Measurements from ENCODE around the gene ADNP. TPM values are rescaled to one million over a fixed set of nuclear protein-coding genes. Genes with fewer than 3 reads are reported as not detected.

The ADNP gene
- total RNA-seq, 4 donors from 2014 or later, result 29.2 to 47.5 (median 32.8) TPM

GRCh38 chr20:50932691-50933280 lies 1.5 kb upstream of the ADNP start:
- WGBS, 2 donors, result 47 to 50% methylated on average over 1 of the region's 1 CpG
- H3K27ac ChIP-seq, result no peak overlapping the region
- no peak for DNase-seq

DNA sequence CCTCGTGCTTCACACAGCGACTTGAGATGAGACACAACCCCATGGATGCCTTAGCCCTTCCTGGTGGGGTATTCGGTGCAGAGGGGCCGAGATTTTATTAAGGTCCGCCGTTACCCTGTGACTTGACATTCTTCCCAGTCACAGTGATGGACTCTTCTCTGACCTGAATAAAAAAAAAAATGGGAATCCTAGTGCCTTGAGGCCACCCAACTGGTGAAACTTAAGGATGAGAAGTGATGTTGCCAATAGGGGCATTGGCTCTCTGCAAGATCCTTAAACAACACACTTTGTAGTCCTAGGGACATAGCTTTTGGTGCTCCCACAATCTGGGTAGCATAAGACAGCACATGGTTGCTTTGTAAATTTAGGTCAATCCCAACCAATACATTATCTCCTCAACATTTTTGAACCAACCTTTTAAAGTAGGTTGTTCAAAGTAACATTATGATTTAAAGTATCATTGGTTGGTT lies 814 bp upstream of the ADNP start:
- no peaks in the 10 kb centered on the region for H3K27me3 ChIP-seq
- intact Hi-C loops (cut with DNase I), result loop anchor here (5.0 kb wide), 1 partner anchor 135 kb away; the partner anchor contains the start of gene BCAS4
- H3K27ac ChIP-seq, result peak overlapping the region; percentile 99
- TF ChIP-seq CTCF (IDR thresholded peaks at IDR 0.05), result no peak
- no peak for TF ChIP-seq POLR2A (IDR thresholded peaks at IDR 0.05)
- peaks cover 0 to 57% (median 9%) of the 10 kb centered on the region in 3 donors for H3K36me3 ChIP-seq
- WGBS, 2 donors, result 53 to 81% methylated on average over 3 to 4 of the region's 6 CpGs
- H3K4me1 ChIP-seq, result peaks cover 13 to 39% (median 18%) of the 10 kb centered on the region in 3 donors
- peak overlapping the region; percentile 60 to 91 (median 87) for H3K4me3 ChIP-seq
- H3K9me3 ChIP-seq, result no peaks in the 10 kb centered on the region
- no peak for DNase-seq

More at GRCh38 chr20:50932691-50933280, 1.5 kb upstream of the ADNP start:
- Histone ChIP-seq H3K4me3 (no peak overlapping the region), H3K9me3 (no peaks in the 10 kb centered on the region), H3K27me3 (no peaks in the 10 kb centered on the region), H3K4me1 (peaks cover 12 to 31% (median 13%) of the 10 kb centered on the region in 3 donors), H3K36me3 (peaks cover 0 to 60% (median 11%) of the 10 kb centered on the region in 3 donors)
- no peak for TF ChIP-seq POLR2A (IDR thresholded peaks at IDR 0.05)
- no peak for TF ChIP-seq CTCF (IDR thresholded peaks at IDR 0.05)
- intact Hi-C loops (cut with DNase I), result loop anchor here (5.0 kb wide), 1 partner anchor 135 kb away; the partner anchor contains the start of gene BCAS4

- WGBS, 2 donors, result 0% methylated on average over 13 of the region's 45 CpGs; no CpG with 5 or more reads in 1 of the 2 donors
- H3K4me1 ChIP-seq, result peaks cover 13 to 50% (median 22%) of the 10 kb centered on the region in 3 donors
- H3K9me3 ChIP-seq, result no peaks in the 10 kb centered on the region
- H3K4me3 ChIP-seq, result peak overlapping the region; percentile 60 to 91 (median 87)
- TF ChIP-seq CTCF (IDR thresholded peaks at IDR 0.05) (no peak), POLR2A (IDR thresholded peaks at IDR 0.05) (no peak)
- H3K36me3 ChIP-seq, result peaks cover 0 to 46% (median 9%) of the 10 kb centered on the region in 3 donors
- intact Hi-C loops (cut with DNase I), result loop anchor here (5.0 kb wide), 1 partner anchor 134 kb away; the partner anchor contains the start of gene BCAS4
- DNase-seq, result no peak
- H3K27ac ChIP-seq, result peak overlapping the region; percentile 99
- no peaks in the 10 kb centered on the region for H3K27me3 ChIP-seq
Measured at GRCh38 chr20:50930976-50931305, 296 bp downstream of the ADNP start.

DNA sequence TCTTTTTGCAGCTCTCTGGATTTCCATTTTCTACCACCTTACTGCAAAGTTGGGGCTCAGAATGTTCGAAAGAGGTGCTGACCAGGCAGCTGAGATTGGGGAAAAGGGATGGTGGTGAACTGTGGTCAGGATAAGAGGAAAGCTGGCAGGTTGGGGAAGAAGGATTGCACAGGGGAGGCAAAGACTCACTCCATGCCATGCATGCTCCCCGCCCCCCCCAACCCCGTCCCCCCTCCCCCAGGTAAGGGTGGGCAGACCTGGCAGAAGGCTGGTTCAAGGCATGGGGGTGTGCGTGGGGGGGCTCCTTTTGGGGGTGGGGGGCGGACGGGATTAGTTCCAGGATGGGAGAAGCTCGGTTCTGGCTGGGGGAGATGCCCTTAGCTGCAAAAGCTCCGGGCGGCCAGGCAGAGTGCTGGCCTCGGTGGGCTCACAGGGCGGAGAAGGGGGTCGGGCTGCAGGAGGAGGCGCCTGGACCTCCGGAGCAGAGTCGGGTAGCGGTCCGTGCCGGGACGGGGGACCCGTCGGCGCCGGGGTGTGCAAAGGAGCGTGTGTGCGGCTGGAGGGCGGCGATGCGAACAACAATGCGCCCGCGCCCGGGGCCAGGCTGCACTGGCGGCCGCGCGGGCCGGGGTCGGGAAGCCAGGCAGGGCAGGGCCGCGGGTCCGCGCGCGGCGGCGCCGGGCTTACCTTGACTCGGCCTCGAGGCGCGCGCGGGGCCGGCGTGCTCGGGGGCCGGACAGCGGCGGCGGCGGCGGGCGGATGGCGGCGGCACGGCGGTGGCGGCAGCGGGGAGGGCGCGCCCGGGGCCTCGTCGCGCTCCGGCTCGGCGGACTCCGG lies 880 bp downstream of the ADNP start:
- peak overlapping the region; percentile 84 to 91 (median 89) for H3K4me3 ChIP-seq
- intact Hi-C loops (cut with DNase I), result loop anchor here (5.0 kb wide), 1 partner anchor 133 kb away; the partner anchor contains the start of gene BCAS4
- DNase-seq, result no peak
- no peaks in the 10 kb centered on the region for H3K27me3 ChIP-seq
- TF ChIP-seq POLR2A (IDR thresholded peaks at IDR 0.05), result no peak
- TF ChIP-seq CTCF (IDR thresholded peaks at IDR 0.05), result no peak
- peaks cover 0 to 45% (median 6%) of the 10 kb centered on the region in 3 donors for H3K36me3 ChIP-seq
- 0% methylated on average over 2 of the region's 79 CpGs for WGBS, 2 donors
- no peaks in the 10 kb centered on the region for H3K9me3 ChIP-seq
- H3K27ac ChIP-seq, result peak overlapping the region; percentile 99
- H3K4me1 ChIP-seq, result peaks cover 13 to 56% (median 27%) of the 10 kb centered on the region in 3 donors

Data from esophagus squamous epithelium (tissue), 5 donors.